Activated CD8-positive, alpha-beta memory T cell treated with anti-CD3 and anti-CD28 coated beads, Interleukin-2, amount 50 U/mL, for 1 hour (primary cell): ENCODE results near the gene UBE2H.
"Not testable (repeated sequence)": the region's sequence is repeated elsewhere in the genome, so short reads cannot be mapped to it uniquely, and the experiment has no call there.

Experiments
- DNase-seq: peaks from one replicate; pipeline ENCODE4 v3.0.0-alpha.2; 2020; ENCODE audit errors: extremely low read depth

Gene UBE2H

GRCh38 chr7:129843978-129844840 lies 108.6 kb downstream of the UBE2H start:
- no peak for DNase-seq

DNA sequence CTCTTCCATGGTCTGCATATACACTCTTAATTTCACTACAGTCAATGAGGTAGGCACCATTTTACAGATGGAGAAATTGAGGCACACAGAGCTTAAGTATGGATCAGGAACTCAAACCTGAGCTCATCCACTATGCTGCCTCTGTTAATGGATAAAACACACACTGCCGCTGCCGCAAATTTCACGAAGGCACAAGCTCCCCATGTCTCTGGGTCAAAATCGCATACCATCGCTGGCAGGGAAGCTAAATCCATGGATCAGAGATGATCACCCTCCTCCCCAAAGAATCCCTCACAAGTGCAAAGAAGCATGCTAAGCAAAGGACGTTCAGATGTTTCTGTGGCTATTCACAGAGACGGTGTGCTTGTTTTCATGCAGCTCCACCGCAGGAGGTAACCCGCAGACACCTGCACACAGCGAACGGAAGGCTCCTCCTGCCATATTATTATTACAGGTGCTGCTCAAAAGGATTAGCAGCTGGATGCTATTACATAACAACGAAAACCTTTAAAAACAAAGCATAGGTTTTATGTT lies 109.3 kb downstream of the UBE2H start:
- DNase-seq, result no peak

DNA sequence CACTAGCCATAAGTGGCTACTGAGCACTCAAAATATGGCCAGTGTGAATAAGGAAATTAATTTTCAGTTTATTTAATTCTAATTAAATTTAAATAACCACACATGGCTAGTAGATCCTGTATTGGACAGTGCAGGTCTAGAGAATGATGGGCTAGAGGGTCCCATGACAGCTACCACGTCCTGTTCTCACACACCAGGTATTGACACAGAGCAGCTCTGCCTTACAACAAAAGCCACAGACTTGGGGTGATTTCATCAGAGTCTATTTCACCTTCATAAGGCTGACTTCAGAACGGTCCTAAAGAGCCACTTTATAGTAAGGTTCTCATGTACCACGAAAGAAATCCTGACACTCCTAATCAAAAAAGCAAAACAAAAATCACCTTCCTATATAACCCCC lies 111.3 kb downstream of the UBE2H start:
- no peak for DNase-seq

DNA sequence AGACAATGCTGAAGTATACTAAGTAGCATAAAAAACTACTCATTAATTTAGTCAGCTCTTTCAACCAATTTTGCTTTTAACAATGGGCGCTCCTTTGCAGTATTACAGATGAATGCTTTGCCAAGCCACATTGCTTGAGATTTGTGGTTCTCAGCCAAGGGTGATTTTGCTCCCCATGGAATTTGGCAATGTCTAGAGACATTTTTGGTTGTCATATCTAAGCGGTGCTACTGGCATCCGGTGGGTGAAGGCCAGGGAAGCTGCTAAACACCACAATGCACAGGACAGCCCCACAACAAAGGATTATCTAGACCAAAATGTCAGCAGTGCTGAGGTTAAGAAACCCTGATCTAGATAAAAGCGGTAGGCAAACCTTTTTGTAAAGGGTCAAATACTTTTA lies 112.0 kb downstream of the UBE2H start:
- DNase-seq, result no peak

- DNase-seq, result no peak
Measured at GRCh38 chr7:129836983-129837382, 115.8 kb downstream of the UBE2H start.

GRCh38 chr7:129835569-129835968 lies 117.2 kb downstream of the UBE2H start:
- DNase-seq, result no peak

DNA sequence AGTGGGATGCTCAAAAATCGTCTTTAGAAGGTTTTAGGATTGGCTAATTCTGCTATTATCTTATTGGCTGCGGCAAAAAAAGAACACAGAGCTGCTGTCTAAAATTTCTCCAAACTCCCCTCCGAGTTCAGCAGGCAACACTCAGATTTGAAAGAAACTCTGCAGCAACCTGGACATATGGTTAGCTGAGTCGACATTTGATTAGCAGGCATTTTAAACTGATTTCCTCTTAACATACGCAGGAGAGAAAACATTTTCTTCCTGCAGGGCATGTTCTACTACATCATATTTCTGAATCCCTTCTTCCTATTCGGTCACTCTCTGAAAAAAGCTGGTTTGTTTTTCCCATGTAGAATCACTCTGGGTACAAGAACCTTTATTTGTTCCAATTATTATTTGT lies 119.4 kb downstream of the UBE2H start:
- DNase-seq, result not testable (repeated sequence)

DNA sequence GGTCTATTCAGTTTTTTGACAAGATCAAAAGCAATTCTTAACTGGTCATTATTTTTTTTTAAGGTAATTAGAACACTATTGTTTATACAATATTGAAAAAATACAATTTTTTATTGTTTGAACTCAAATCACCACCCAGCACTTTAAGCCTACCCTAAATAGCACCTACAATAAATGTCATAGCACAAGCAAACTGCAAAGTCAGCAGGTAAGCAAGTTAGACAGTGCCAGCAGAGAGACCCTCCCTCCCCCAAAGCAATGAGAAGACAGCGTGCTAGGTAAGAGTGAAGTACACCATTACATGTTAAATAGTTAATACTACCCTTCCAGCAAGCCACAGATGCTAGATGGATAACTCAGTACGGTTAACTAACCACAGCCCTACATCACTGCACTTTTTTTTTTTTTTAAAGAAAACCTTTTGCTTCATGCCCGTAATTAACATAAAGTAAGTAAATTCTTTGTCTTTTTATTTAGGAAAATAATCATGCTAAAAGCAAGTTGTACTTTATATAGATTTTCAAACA lies 120.0 kb downstream of the UBE2H start:
- no peak for DNase-seq

- DNase-seq, result no peak
Measured at GRCh38 chr7:129832282-129832681, 120.5 kb downstream of the UBE2H start.

DNA sequence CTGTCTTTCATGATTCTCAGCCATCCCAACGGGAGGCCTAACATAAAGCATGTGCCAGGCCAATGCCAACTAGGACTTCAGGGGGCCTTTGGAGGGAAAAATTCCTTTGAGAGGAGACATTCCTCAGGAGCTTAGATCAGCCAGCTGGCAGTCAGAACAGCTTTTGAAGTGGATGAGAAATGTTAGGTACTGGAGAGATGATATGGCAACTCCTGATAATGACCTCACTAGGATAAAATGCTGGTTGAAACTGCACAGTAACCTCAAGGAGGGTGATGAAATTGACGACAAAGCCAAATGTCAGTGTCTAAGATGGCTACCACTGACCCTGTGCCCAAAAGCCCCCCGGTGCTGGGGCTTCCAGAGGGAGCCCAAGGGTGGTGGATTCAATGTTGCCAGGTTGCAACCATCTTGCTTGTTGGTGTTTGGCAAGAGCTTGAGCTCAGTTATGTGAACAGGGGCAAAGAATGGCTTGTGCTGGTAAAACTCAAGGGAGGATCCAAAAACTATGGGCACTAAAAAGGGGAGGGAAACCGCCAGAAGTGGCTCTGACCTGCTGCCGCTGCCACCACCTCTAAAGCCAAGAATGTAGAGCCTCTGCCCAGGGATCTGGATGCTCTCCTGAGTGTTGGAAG lies 121.2 kb downstream of the UBE2H start:
- DNase-seq, result no peak

GRCh38 chr7:129830949-129831348 lies 121.8 kb downstream of the UBE2H start:
- DNase-seq, result no peak

DNA sequence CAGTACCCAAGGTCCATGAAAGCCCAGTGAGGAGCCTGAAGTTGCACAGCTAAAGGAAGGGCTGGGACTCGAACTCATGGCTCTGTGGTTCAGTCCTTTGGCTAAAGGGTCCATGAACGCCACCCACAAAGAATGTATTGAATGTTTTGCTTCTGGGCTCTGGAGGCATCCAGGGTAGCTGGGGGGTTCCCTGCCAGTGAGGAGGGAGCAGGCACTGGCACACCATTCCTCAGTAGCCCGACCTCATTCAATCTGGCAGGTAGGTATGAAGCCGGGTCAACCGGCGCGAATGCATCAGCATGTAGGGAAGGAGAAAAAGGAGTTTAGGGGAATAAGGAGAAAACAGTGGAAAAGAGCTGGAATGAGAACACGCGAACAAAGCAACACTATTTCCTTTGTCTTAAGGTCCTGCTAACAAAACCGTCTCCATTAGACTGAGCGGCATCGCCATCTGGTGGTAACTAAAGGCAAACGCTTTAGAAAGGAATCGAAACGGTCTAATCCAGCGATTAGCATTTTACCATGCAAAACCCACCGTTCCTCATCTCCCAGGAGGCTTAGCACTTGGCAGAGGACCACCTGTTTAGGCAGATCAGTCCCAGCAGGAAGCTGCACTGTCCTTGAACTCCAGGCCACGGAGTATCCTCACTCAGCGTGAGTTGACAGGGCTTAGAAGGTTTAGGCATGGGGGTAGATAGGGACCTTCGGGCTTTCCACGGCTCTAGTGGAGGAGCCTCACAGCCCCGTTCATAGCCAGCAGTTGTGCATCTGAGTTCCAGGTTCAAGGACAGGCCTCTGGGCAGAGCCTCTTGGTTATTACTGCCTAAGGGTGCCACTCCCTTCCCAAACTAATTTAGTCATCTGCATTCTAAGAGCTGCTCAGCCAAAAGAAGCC lies 122.8 kb downstream of the UBE2H start:
- no peak for DNase-seq

DNA sequence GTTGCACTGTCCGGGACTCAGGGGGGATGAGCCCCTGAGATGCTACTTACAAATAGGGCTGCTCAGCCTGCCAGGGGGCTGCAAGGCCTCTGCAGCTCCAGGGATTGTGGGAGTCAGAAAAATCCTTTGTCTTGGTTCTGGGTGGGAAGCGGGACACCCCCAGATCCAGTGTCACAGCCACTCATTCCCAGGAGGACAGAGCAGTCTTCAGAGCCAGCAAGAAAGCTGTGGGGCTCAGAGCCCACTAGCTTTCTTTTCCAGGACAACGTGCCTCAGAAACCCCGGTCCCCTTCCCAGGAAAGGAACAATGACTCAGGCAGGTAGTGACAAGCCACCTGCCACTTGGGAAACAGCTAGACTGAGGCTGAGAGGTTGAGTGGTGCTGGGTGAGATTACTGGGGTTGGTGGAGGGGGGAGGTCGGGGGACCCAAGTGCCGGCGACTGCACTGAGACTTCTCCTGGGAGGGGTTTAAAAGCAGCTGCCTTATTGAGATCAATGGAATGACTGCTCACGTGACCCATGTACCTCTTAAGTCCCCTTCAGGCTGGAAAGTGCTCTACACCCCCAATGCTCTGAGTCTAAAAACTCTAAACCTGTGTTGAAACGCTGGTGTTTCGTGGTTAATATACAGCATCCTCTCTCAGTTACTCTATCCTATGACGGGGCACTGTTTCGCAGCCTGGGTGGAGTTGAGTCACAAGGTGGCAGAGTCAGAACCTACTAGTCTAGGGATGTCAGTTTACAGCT lies 123.6 kb downstream of the UBE2H start:
- no peak for DNase-seq

GRCh38 chr7:129828078-129828762 lies 124.5 kb downstream of the UBE2H start:
- no peak for DNase-seq

DNA sequence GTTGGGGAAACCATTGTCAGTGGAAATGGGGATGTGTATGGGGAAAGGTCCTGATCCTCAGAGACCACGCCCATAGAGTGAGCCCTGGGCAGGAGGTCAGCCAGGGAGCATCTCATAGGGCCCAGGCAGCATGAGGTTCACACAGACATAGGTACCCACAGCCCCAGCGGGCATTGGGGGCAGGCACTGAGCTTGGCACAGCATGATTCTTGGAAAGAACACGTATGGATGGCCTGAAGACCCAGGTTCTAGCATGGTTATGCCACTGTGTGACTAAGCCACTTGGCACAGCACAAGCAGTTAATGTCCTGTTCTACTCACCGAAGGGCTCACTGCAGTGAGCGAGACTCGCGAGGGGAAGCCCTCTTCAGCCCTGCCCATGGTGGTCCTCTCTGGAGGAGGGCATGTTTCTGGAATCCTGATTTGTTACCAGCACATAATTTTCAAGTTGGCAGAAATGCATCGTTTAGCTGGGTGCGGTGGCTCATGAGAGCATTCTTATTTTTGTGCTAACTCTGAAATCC lies 125.2 kb downstream of the UBE2H start:
- DNase-seq, result no peak

GRCh38 chr7:129826895-129827294 lies 125.9 kb downstream of the UBE2H start:
- DNase-seq, result not testable (repeated sequence)

DNA sequence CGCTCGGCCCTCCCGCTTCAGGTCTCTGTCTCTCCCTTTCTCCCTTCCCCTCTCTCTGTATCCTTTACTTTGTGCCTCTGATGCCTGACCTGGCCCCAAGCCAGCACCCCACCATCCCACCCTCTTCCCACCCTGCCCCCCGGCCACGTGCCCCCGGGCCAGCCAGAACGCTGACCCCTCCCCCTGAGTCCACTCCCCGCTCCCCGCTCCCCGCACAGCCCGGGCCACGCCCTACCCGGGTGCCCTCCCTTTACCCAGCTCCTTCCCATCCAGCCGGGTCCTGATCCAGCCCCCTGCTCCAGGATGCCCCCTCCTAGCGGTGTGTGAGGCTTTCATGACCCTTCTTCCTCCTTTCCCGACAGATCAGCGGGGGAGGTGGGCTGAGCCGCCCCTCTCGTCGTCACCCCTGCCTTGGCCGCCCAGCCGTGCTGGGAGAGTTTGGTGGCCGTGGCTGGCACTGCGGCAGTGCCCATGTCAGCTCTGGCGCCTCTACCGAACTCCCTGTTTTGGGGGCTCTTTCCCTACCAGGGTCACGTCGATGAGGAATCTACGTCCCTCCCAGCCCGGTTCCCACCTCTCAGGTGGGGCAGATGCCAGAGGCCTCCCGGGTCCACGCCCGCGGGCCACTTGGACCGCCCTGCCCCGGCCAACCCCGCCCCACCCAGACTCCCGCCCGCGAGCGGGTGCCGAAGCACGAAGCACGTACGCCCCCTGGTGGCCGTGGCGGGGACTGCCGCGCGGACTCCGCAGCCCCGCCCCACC lies 127.4 kb downstream of the UBE2H start:
- DNase-seq, result peak; percentile 41

- DNase-seq, result no peak
Measured at GRCh38 chr7:129824291-129825208, 128.2 kb downstream of the UBE2H start.
